Vagina (tissue), 2 donors: ENCODE results near the gene TMED9.

Experiments used
- POLR2A ChIP-seq, 2 donors: fragments of 450-650 bp; IDR thresholded peaks; one replicate each; pipeline ENCODE4 v1.6.1; 2017; ENCODE audit warnings: antibody characterized with exemption in 2 of 2, mild to moderate bottlenecking in 2 of 2, moderate library complexity in 2 of 2
- TF ChIP-seq, protein P1 (sequence below), 3 experiments: fragments of 450-650 bp in 2 of 3; fragments of 200-600 bp in 1 of 3; sonication (generic) in 1 of 3; IDR thresholded peaks; one replicate each; pipeline ENCODE4 v1.5.1; 2017 to 2019; ENCODE audit warnings: antibody characterized with exemption in 3 of 3, mild to moderate bottlenecking in 2 of 3, moderate library complexity in 2 of 3

- TF ChIP-seq, protein P1, sequence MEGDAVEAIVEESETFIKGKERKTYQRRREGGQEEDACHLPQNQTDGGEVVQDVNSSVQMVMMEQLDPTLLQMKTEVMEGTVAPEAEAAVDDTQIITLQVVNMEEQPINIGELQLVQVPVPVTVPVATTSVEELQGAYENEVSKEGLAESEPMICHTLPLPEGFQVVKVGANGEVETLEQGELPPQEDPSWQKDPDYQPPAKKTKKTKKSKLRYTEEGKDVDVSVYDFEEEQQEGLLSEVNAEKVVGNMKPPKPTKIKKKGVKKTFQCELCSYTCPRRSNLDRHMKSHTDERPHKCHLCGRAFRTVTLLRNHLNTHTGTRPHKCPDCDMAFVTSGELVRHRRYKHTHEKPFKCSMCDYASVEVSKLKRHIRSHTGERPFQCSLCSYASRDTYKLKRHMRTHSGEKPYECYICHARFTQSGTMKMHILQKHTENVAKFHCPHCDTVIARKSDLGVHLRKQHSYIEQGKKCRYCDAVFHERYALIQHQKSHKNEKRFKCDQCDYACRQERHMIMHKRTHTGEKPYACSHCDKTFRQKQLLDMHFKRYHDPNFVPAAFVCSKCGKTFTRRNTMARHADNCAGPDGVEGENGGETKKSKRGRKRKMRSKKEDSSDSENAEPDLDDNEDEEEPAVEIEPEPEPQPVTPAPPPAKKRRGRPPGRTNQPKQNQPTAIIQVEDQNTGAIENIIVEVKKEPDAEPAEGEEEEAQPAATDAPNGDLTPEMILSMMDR (IDR thresholded peaks at IDR 0.05): no peak
- TF ChIP-seq POLR2A (IDR thresholded peaks at IDR 0.05): no peak
Measured at GRCh38 chr5:177592905-177593304, 902 bp downstream of the TMED9 start.
